Measurements from ENCODE around the gene HDHD2. TPM values are rescaled to one million over a fixed set of nuclear protein-coding genes. Genes with fewer than 3 reads are reported as not detected.

HDHD2 gene
- total RNA-seq, 2 experiments from 2014 or later = 28.1 to 32.2 TPM

DNA sequence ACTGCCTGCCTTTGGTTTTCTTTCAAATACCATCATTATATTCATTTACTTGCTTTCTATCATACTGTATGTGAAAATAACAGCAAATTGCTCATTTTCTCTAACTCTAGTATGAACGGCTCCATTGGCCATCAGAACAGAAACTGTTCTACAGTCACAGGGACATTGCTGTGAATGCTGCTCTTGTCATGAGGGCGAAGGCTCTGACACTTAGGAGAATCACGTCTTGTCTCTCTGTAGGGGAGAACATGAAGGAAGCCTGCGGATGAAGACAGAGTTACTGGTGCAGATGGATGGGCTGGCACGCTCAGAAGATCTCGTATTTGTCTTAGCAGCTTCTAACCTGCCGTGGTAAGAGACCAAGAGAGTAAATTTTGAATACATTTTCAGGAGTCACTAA, 73.2 kb downstream of the HDHD2 start:
- CTCF ChIA-PET = interaction anchor here (1.6 kb wide), 1 partner anchor 138 kb away, joined by 4 read pairs; no protein-coding TSS in a partner anchor
- DNase-seq (no peak), ATAC-seq (no peak)
- no peaks in the 10 kb centered on the region for H3K27me3 Mint-ChIP-seq
- POLR2A ChIA-PET = no interaction called here
- no peaks in the 10 kb centered on the region for H3K9me3 Mint-ChIP-seq
- TF ChIP-seq, protein P1, sequence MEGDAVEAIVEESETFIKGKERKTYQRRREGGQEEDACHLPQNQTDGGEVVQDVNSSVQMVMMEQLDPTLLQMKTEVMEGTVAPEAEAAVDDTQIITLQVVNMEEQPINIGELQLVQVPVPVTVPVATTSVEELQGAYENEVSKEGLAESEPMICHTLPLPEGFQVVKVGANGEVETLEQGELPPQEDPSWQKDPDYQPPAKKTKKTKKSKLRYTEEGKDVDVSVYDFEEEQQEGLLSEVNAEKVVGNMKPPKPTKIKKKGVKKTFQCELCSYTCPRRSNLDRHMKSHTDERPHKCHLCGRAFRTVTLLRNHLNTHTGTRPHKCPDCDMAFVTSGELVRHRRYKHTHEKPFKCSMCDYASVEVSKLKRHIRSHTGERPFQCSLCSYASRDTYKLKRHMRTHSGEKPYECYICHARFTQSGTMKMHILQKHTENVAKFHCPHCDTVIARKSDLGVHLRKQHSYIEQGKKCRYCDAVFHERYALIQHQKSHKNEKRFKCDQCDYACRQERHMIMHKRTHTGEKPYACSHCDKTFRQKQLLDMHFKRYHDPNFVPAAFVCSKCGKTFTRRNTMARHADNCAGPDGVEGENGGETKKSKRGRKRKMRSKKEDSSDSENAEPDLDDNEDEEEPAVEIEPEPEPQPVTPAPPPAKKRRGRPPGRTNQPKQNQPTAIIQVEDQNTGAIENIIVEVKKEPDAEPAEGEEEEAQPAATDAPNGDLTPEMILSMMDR (IDR thresholded peaks at IDR 0.05) = no peak
- H3K27ac Mint-ChIP-seq = no peak overlapping the region
- intact Hi-C loops (cut with micrococcal nuclease) = no loop called here
- no peaks in the 10 kb centered on the region for H3K36me3 Mint-ChIP-seq (ENCODE audit: low read depth)
- H3K4me3 Mint-ChIP-seq = no peak overlapping the region
- H3K4me1 Mint-ChIP-seq (ENCODE audit: low read depth) = peaks cover 5% of the 10 kb centered on the region

DNA sequence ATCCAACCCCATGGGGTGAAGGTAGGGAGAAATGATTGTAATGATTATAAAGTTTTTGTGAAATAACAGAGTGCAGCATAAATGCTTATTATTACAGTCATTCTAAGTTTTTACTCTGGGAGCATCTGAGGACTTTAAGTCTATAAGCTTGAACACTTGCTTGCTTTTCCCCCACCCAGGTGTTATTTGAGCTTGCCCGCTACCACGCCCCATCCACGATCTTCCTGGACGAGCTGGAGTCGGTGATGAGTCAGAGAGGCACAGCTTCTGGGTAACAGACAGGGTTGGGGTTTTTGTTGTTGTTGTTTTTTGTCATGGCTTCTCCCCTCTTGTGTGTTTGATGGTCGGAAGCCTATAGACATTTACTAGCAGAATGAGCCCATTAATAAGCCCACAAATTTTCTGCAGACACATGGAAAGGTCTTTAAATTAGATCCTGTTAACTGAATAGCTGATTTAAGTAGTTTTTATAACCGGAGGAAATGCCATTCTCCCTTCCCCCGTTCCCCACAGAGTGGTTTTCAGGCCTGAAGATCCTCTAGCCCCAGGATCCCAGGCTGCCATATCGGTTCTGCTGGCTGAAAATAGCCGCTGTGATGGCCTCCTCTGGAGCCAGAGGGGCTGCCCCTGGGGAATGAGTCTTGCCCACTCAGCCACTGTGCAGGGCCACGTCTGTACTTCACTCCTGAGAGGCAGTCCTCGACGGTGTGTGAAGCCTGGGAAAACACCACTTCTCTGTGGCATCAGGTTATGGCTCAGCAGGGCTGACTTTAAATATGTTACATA, 75.0 kb downstream of the HDHD2 start:
- intact Hi-C loops (cut with micrococcal nuclease) = no loop called here

DNA sequence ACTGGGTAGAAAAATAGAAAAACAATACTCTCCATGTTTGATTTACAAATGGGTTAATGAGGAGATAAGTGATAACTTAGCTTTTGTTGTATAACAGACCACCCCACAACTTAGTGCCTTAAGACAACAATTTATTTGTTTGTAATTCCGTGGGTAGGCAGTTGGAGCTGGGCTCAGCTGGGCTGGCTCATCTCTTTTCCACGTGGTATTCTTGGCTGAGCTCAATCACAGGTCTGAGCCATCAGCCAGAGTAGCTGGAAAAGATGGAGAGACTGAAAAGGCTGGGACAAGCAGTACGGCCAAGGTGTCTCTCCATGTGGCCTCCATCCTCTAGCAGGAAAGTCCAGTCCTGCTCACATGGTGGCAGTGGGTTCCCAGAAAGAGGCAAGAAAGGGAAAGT, 82.7 kb downstream of the HDHD2 start:
- Mint-ChIP-seq H3K27me3 (no peaks in the 10 kb centered on the region), H3K4me3 (no peak overlapping the region), H3K36me3 (ENCODE audit: low read depth) (no peaks in the 10 kb centered on the region), H3K4me1 (ENCODE audit: low read depth) (no peaks in the 10 kb centered on the region), H3K27ac (no peak overlapping the region), H3K9me3 (no peaks in the 10 kb centered on the region)
- ATAC-seq = no peak
- TF ChIP-seq, protein P1 (IDR thresholded peaks at IDR 0.05) = no peak
- ChIA-PET POLR2A (no interaction called here), CTCF (no interaction called here)
- intact Hi-C loops (cut with micrococcal nuclease) = no loop called here
- no peak for DNase-seq

More for the DNA sequence above, 75.0 kb downstream of the HDHD2 start:
- DNase-seq (no peak), ATAC-seq (no peak)
- no peaks in the 10 kb centered on the region for H3K36me3 Mint-ChIP-seq (ENCODE audit: low read depth)
- peaks cover 4% of the 10 kb centered on the region for H3K4me1 Mint-ChIP-seq (ENCODE audit: low read depth)
- no peaks in the 10 kb centered on the region for H3K9me3 Mint-ChIP-seq
- ChIA-PET CTCF (interaction anchor here (1.4 to 1.6 kb wide), 2 partner anchors 37 to 140 kb away, joined by 4 read pairs; no protein-coding TSS in a partner anchor), POLR2A (interaction anchor here (0.7 kb wide), 1 partner anchor 336 kb away, joined by 3 read pairs; no protein-coding TSS in a partner anchor)
- no peak overlapping the region for H3K27ac Mint-ChIP-seq
- no peak overlapping the region for H3K4me3 Mint-ChIP-seq
- TF ChIP-seq, protein P1 (IDR thresholded peaks at IDR 0.05) = no peak
- no peaks in the 10 kb centered on the region for H3K27me3 Mint-ChIP-seq

DNA sequence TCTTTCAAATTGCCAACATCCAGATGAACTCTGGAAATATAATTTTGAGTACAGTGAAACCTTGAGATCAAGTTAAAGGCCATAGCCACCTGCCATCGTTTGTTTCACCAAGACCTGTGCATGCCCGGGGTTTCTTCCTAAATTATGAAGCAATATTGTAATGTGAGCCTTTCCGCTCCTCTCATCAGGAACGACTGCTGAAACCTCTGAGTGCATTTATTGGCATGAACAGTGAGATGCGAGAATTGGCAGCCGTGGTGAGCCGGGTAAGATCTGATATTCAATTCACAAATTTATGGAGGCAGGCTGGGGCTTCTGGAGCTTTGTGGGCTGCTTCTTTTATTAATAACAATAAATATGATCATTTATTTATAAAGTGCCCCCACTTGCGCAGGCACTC, 87.2 kb downstream of the HDHD2 start:
- intact Hi-C loops (cut with micrococcal nuclease) = no loop called here
- no peak for DNase-seq
- Mint-ChIP-seq H3K4me1 (ENCODE audit: low read depth) (no peaks in the 10 kb centered on the region), H3K4me3 (no peak overlapping the region), H3K36me3 (ENCODE audit: low read depth) (no peaks in the 10 kb centered on the region), H3K27ac (no peak overlapping the region), H3K9me3 (no peaks in the 10 kb centered on the region), H3K27me3 (no peaks in the 10 kb centered on the region)
- POLR2A ChIA-PET = no interaction called here
- CTCF ChIA-PET = interaction anchor here (1.9 kb wide), 1 partner anchor 12 kb away, joined by 4 read pairs; no protein-coding TSS in a partner anchor
- no peak for ATAC-seq
- TF ChIP-seq, protein P1 (IDR thresholded peaks at IDR 0.05) = no peak

DNA sequence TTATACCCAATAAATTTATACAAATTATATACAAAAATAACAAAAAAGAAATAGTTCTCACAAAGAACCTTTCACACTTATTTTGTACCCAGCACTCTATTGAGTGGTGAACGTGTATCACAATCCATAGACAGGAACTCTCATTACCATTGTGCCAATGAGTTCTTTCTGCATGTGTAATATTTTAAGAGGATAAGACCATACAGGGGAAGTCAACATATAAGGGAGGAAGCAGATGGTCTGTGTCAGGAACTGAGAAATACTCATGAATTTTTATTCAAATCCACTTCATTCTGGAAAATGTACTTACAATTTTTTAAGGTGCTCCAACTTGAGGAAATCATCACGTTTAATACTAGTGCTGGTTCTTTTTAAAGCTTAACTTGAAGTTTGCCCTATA, 87.8 kb downstream of the HDHD2 start:
- Mint-ChIP-seq H3K4me3 (no peak overlapping the region), H3K4me1 (ENCODE audit: low read depth) (no peaks in the 10 kb centered on the region), H3K27me3 (no peaks in the 10 kb centered on the region), H3K27ac (no peak overlapping the region), H3K36me3 (ENCODE audit: low read depth) (no peaks in the 10 kb centered on the region), H3K9me3 (no peaks in the 10 kb centered on the region)
- no peak for DNase-seq
- intact Hi-C loops (cut with micrococcal nuclease) = no loop called here
- CTCF ChIA-PET = interaction anchor here (1.3 kb wide), 1 partner anchor 8 kb away, joined by 3 read pairs; no protein-coding TSS in a partner anchor
- POLR2A ChIA-PET = no interaction called here
- TF ChIP-seq, protein P1 (IDR thresholded peaks at IDR 0.05) = no peak
- ATAC-seq = no peak
